Stomach (tissue), 4 donors: ENCODE data around the gene ARHGEF18.

Experiments used
- EP300 ChIP-seq: sonication (generic); formaldehyde crosslinking; IDR thresholded peaks from one replicate; pipeline ENCODE4 v1.6.1; 2017; ENCODE audit warnings: antibody characterized with exemption
- POLR2A ChIP-seq, 4 donors: fragments of 450-650 bp; IDR thresholded peaks; one replicate each; pipeline ENCODE4 v1.6.1; 2016; ENCODE audit warnings: antibody characterized with exemption in 4 of 4, control low read depth in 2 of 4, mild to moderate bottlenecking in 1 of 4, moderate library complexity in 1 of 4
- POLR2AphosphoS5 ChIP-seq, 3 donors: sonication (generic); formaldehyde crosslinking; IDR thresholded peaks; one replicate each; pipeline ENCODE4 v1.6.1; 2016; ENCODE audit warnings: antibody characterized with exemption in 3 of 3
- TF ChIP-seq, protein P1 (sequence below), 7 experiments: fragments of 450-650 bp in 4 of 7; fragments of 200-600 bp in 3 of 7; sonication (generic) in 3 of 7; IDR thresholded peaks; one replicate each; pipeline ENCODE4 v1.5.1; 2016 to 2019; ENCODE audit warnings: antibody characterized with exemption in 7 of 7, control low read depth in 2 of 7, mild to moderate bottlenecking in 1 of 7

GRCh38 chr19:7326105-7326877 is 22.4 kb upstream of the ARHGEF18 start:
- TF ChIP-seq, protein P1, sequence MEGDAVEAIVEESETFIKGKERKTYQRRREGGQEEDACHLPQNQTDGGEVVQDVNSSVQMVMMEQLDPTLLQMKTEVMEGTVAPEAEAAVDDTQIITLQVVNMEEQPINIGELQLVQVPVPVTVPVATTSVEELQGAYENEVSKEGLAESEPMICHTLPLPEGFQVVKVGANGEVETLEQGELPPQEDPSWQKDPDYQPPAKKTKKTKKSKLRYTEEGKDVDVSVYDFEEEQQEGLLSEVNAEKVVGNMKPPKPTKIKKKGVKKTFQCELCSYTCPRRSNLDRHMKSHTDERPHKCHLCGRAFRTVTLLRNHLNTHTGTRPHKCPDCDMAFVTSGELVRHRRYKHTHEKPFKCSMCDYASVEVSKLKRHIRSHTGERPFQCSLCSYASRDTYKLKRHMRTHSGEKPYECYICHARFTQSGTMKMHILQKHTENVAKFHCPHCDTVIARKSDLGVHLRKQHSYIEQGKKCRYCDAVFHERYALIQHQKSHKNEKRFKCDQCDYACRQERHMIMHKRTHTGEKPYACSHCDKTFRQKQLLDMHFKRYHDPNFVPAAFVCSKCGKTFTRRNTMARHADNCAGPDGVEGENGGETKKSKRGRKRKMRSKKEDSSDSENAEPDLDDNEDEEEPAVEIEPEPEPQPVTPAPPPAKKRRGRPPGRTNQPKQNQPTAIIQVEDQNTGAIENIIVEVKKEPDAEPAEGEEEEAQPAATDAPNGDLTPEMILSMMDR (IDR thresholded peaks at IDR 0.05), result peak in 1 of 7 experiments; percentile 20
- TF ChIP-seq POLR2A (IDR thresholded peaks at IDR 0.05) (no peak), POLR2AphosphoS5 (IDR thresholded peaks at IDR 0.05) (no peak), EP300 (no peak)
